ENCODE data around the gene PPP1R13L. TPM values are rescaled to one million over a fixed set of nuclear protein-coding genes. Genes with fewer than 3 reads are reported as not detected.

The PPP1R13L gene
- total RNA-seq, 4 donors from 2014 or later = 28.5 to 298 (median 44.4) TPM

- H3K27ac ChIP-seq = peak overlapping the region in 1 of 4 donors; percentile 45
- TF ChIP-seq POLR2AphosphoS5 (IDR thresholded peaks at IDR 0.05) (no peak), CTCF (IDR thresholded peaks at IDR 0.05) (no peak), POLR2A (IDR thresholded peaks at IDR 0.05) (no peak), EP300 (IDR thresholded peaks at IDR 0.05; ENCODE audit: low read depth) (no peak)
These were observed 1.6 kb downstream of the PPP1R13L start for GRCh38 chr19:45403272-45403671.

GRCh38 chr19:45402298-45403061, 2.4 kb downstream of the PPP1R13L start:
- H3K27ac ChIP-seq = peak overlapping the region in 3 of 4 donors; percentile 21 to 45 (median 22)
- intact Hi-C loops (cut with DNase I; ENCODE audit: low total_unique reads) = no loop called here
- H3K36me3 ChIP-seq = no peaks in the 10 kb centered on the region
- peaks cover 11 to 54% (median 40%) of the 10 kb centered on the region in 4 donors for H3K4me1 ChIP-seq
- peaks cover 16% of the 10 kb centered on the region for H3K27me3 ChIP-seq
- H3K9me3 ChIP-seq = no peaks in the 10 kb centered on the region
- 27 to 50% methylated on average over 1 to 31 of the region's 40 CpGs for WGBS, 2 donors (ENCODE audit: low coverage in 1 of 2)
- DNase-seq = peak; percentile 67
- TF ChIP-seq POLR2A (IDR thresholded peaks at IDR 0.05) (no peak), EP300 (IDR thresholded peaks at IDR 0.05; ENCODE audit: low read depth) (no peak), CTCF (IDR thresholded peaks at IDR 0.05) (peak in 4 of 5 experiments; percentile 22 to 52 (median 42)), POLR2AphosphoS5 (IDR thresholded peaks at IDR 0.05) (no peak)
- in situ Hi-C loops (cut with MboI; ENCODE audit: low pct_ligation_motif_present in 1 of 4, low pct_unique_long_range_greater_than_20kb in 1 of 4, low sequenced_read_pairs in 3 of 4) = no loop called here
- H3K4me3 ChIP-seq = peak overlapping the region in 1 of 4 donors; percentile 2

More at GRCh38 chr19:45403272-45403671, 1.6 kb downstream of the PPP1R13L start:
- intact Hi-C loops (cut with DNase I; ENCODE audit: low total_unique reads) (no loop called here), in situ Hi-C loops (cut with MboI; ENCODE audit: low pct_ligation_motif_present in 1 of 4, low pct_unique_long_range_greater_than_20kb in 1 of 4, low sequenced_read_pairs in 3 of 4) (no loop called here)
- 72 to 81% methylated on average over 3 to 4 of the region's 4 CpGs for WGBS, 2 donors (ENCODE audit: low coverage in 1 of 2)
- no peak for DNase-seq
- Histone ChIP-seq H3K36me3 (no peaks in the 10 kb centered on the region), H3K4me3 (no peak overlapping the region), H3K9me3 (no peaks in the 10 kb centered on the region), H3K4me1 (peaks cover 9 to 49% (median 37%) of the 10 kb centered on the region in 4 donors), H3K27me3 (peaks cover 16% of the 10 kb centered on the region)

GRCh38 chr19:45401815-45402214, 3.1 kb downstream of the PPP1R13L start:
- no peak for TF ChIP-seq CTCF (IDR thresholded peaks at IDR 0.05)
- TF ChIP-seq EP300 (IDR thresholded peaks at IDR 0.05; ENCODE audit: low read depth) = no peak
- TF ChIP-seq POLR2A (IDR thresholded peaks at IDR 0.05) = no peak
- TF ChIP-seq POLR2AphosphoS5 (IDR thresholded peaks at IDR 0.05) = no peak
- peaks cover 8 to 47% (median 34%) of the 10 kb centered on the region in 4 donors for H3K4me1 ChIP-seq
- no peaks in the 10 kb centered on the region for H3K9me3 ChIP-seq
- in situ Hi-C loops (cut with MboI; ENCODE audit: low pct_ligation_motif_present in 1 of 4, low pct_unique_long_range_greater_than_20kb in 1 of 4, low sequenced_read_pairs in 3 of 4) (no loop called here), intact Hi-C loops (cut with DNase I; ENCODE audit: low total_unique reads) (no loop called here)
- DNase-seq = no peak
- no peak overlapping the region for H3K4me3 ChIP-seq
- H3K27ac ChIP-seq = no peak overlapping the region
- 87 to 90% methylated on average over 1 to 6 of the region's 6 CpGs for WGBS, 2 donors (ENCODE audit: low coverage in 1 of 2)
- no peaks in the 10 kb centered on the region for H3K36me3 ChIP-seq
- H3K27me3 ChIP-seq = peaks cover 18% of the 10 kb centered on the region

GRCh38 chr19:45400192-45400591, 4.7 kb downstream of the PPP1R13L start:
- Histone ChIP-seq H3K27ac (no peak overlapping the region), H3K9me3 (no peaks in the 10 kb centered on the region), H3K36me3 (no peaks in the 10 kb centered on the region), H3K27me3 (peaks cover 26% of the 10 kb centered on the region), H3K4me1 (peaks cover 6 to 44% (median 32%) of the 10 kb centered on the region in 4 donors), H3K4me3 (no peak overlapping the region)
- TF ChIP-seq POLR2A (IDR thresholded peaks at IDR 0.05) (no peak), CTCF (IDR thresholded peaks at IDR 0.05) (no peak), EP300 (IDR thresholded peaks at IDR 0.05; ENCODE audit: low read depth) (no peak), POLR2AphosphoS5 (IDR thresholded peaks at IDR 0.05) (no peak)
- intact Hi-C loops (cut with DNase I; ENCODE audit: low total_unique reads) (no loop called here), in situ Hi-C loops (cut with MboI; ENCODE audit: low pct_ligation_motif_present in 1 of 4, low pct_unique_long_range_greater_than_20kb in 1 of 4, low sequenced_read_pairs in 3 of 4) (no loop called here)
- WGBS, 2 donors (ENCODE audit: low coverage in 1 of 2) = 91 to 100% methylated on average over 1 to 6 of the region's 6 CpGs
- no peak for DNase-seq
